WERI-Rb-1 (cell line): ENCODE results near the gene BRD9.
A peak's percentile ranks its signal among the peaks of the same experiment; 100 is the strongest.
"Not testable (repeated sequence)": the region's sequence is repeated elsewhere in the genome, so short reads cannot be mapped to it uniquely, and the experiment has no call there.

ENCODE experiments used
- DNase-seq: peaks from one replicate; pipeline ENCODE4 v3.0.0-alpha.2; 2020
- H3K27ac ChIP-seq: fragments of 250-450 bp; sonication (Bioruptor Pico); 2 replicates; pipeline ENCODE4 v1.5.1; 2020; ENCODE audit warnings: mild to moderate bottlenecking, moderate library complexity
- H3K27me3 ChIP-seq: fragments of 250-450 bp; sonication (Bioruptor Pico); 2 replicates; pipeline ENCODE4 v1.5.1; 2021; ENCODE audit warnings: mild to moderate bottlenecking, low read depth, moderate library complexity; ENCODE audit not compliant: insufficient read depth, severe bottlenecking
- H3K36me3 ChIP-seq: fragments of 250-450 bp; sonication (Bioruptor Pico); 2 replicates; pipeline ENCODE4 v1.5.1; 2020; ENCODE audit warnings: mild to moderate bottlenecking, moderate library complexity
- H3K4me3 ChIP-seq: 2 replicates; pipeline ENCODE4 v1.5.1; 2011; ENCODE audit warnings: low read depth, mild to moderate bottlenecking, control low read depth, low read length
- H3K9me3 ChIP-seq: fragments of 250-450 bp; sonication (Bioruptor Pico); 2 replicates; pipeline ENCODE4 v1.5.1; 2021; ENCODE audit warnings: mild to moderate bottlenecking, moderate library complexity; ENCODE audit not compliant: severe bottlenecking
- TF ChIP-seq, protein P1 (sequence below): IDR thresholded peaks from 2 replicates; pipeline ENCODE4 v1.5.1; 2011; ENCODE audit warnings: low read depth, mild to moderate bottlenecking, control low read depth, inconsistent platforms, low read length

The BRD9 gene

DNA sequence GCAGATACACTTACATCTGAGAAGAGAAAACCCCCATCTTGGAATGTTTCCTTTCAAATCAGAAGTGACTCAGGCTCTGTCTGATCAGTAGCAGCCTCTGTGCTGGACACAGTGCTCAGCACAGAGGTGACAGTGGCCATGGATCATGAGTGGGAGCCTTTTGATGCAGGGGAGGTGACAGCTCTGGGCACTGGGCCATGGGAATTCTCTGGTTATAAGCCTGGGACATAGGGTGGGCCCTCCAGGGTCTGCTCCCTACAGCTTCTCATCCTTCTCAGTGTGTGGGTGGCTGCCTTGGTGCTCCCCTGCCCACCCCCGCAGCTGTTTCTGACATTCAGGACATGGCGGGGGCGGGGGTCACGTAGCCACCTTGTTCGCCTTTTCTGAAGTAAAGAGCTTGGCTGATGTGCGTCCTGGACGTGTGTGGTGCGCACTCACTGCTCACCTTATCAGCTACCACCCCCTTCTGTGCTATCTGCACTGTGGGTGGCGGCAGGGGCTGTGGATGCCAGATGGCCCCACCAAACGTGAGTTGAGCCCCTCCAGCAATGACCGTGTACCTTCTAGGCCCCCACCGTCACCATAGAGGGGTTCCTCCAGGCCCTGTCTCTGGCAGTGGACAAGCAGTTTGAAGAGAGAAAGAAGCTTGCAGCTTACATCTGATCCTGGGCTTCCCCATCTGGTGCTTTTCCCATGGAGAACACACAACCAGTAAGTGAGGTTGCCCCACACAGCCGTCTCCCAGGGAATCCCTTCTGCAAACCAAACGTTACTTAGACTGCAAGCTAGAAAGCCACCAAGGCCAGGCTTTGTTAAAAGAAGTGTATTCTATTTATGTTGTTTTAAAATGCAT lies 24.1 kb upstream of the BRD9 start:
- H3K4me3 ChIP-seq, result no peak overlapping the region
- TF ChIP-seq, protein P1, sequence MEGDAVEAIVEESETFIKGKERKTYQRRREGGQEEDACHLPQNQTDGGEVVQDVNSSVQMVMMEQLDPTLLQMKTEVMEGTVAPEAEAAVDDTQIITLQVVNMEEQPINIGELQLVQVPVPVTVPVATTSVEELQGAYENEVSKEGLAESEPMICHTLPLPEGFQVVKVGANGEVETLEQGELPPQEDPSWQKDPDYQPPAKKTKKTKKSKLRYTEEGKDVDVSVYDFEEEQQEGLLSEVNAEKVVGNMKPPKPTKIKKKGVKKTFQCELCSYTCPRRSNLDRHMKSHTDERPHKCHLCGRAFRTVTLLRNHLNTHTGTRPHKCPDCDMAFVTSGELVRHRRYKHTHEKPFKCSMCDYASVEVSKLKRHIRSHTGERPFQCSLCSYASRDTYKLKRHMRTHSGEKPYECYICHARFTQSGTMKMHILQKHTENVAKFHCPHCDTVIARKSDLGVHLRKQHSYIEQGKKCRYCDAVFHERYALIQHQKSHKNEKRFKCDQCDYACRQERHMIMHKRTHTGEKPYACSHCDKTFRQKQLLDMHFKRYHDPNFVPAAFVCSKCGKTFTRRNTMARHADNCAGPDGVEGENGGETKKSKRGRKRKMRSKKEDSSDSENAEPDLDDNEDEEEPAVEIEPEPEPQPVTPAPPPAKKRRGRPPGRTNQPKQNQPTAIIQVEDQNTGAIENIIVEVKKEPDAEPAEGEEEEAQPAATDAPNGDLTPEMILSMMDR, result no peak
- DNase-seq, result peak; percentile 75
- peak overlapping the region; percentile 53 for H3K27ac ChIP-seq
- no peaks in the 10 kb centered on the region for H3K27me3 ChIP-seq
- no peaks in the 10 kb centered on the region for H3K9me3 ChIP-seq
- peaks cover 28% of the 10 kb centered on the region for H3K36me3 ChIP-seq

DNA sequence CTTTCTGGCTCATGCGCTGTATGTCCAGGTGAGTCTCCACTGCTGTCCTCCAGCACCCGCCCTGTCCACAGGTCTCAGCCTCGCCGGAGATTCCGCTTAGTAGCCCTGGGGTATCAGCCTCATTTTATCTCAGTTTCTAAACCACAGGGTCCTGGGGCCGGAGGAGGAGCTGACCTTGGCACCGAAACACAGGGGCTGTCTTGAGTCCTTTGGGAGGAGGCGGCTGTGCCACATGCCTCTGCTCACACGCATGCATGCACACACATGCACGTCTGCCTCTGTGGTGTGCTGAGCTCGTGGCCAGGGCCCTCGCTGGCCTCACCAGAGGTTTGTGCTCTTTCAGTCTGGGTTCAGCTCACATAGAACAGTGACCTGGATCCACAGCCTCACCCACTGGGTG lies 23.3 kb upstream of the BRD9 start:
- Histone ChIP-seq H3K36me3 (peaks cover 28% of the 10 kb centered on the region), H3K27ac (peak overlapping the region; percentile 53), H3K4me3 (no peak overlapping the region), H3K9me3 (no peaks in the 10 kb centered on the region), H3K27me3 (no peaks in the 10 kb centered on the region)
- TF ChIP-seq, protein P1, result no peak
- no peak for DNase-seq

DNA sequence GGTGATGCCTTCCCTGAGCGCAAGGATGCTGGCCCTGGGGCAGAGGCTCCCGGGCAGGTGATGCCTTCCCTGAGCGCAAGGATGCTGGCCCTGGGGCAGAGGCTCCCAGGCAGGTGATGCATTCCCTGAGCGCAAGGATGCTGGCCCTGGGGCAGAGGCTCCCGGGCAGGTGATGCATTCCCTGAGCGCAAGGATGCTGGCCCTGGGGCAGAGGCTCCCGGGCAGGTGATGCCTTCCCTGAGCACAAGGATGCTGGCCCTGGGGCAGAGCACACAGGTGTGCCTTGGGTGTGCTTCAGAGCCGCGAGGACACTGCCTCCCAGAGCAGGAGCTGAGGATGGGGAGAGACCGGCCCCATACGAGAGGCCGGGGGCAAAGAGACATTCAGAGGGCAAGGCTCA lies 22.7 kb upstream of the BRD9 start:
- peaks cover 33% of the 10 kb centered on the region for H3K36me3 ChIP-seq
- not testable (repeated sequence) for H3K4me3 ChIP-seq, H3K9me3 ChIP-seq, H3K27me3 ChIP-seq, DNase-seq, H3K27ac ChIP-seq

DNA sequence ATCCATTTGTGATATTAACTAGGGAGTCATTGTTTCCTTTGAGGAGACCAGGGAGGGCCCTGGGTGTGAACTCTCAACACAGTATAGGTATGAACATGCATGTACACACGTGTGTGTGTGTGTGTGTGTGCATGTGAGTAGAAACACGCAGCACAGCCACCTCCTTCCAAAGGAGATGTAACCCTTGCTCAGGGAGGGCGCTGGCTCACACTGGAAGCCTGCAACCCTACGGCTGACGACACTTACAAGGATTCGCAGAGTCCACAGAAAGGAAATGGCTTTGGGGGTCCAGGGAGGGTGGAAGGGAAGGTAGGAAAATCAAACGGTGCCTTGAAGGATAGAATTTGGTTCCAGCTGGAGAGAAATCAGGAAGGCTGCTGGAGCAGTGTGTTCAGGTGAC lies 22.0 kb upstream of the BRD9 start:
- H3K36me3 ChIP-seq, result peaks cover 40% of the 10 kb centered on the region
- H3K27ac ChIP-seq, result no peak overlapping the region
- H3K9me3 ChIP-seq, result no peaks in the 10 kb centered on the region
- no peak overlapping the region for H3K4me3 ChIP-seq
- no peaks in the 10 kb centered on the region for H3K27me3 ChIP-seq
- TF ChIP-seq, protein P1, result no peak
- DNase-seq, result no peak

DNA sequence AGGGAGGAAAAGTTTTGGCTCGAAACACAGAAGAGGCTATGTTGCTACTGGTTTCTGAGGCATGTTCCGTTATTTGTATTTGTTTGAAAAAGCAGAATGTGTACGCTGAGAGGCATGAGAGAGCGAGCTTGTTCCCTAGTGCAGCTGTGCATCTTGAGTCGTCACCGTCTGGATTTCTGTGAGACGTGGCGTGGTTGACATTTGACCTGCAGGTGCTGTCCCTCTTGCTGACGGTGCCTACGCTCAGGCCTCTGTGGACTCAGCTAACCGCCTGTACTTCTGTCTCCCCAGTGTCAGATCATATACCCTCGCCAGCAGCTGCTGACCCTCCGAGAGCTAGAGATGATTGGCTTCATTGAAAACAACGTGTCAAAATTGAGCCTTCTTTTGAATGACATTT lies 21.6 kb upstream of the BRD9 start:
- Histone ChIP-seq H3K27me3 (no peaks in the 10 kb centered on the region), H3K27ac (no peak overlapping the region), H3K4me3 (no peak overlapping the region), H3K9me3 (no peaks in the 10 kb centered on the region), H3K36me3 (peaks cover 43% of the 10 kb centered on the region)
- TF ChIP-seq, protein P1, result no peak
- no peak for DNase-seq

DNA sequence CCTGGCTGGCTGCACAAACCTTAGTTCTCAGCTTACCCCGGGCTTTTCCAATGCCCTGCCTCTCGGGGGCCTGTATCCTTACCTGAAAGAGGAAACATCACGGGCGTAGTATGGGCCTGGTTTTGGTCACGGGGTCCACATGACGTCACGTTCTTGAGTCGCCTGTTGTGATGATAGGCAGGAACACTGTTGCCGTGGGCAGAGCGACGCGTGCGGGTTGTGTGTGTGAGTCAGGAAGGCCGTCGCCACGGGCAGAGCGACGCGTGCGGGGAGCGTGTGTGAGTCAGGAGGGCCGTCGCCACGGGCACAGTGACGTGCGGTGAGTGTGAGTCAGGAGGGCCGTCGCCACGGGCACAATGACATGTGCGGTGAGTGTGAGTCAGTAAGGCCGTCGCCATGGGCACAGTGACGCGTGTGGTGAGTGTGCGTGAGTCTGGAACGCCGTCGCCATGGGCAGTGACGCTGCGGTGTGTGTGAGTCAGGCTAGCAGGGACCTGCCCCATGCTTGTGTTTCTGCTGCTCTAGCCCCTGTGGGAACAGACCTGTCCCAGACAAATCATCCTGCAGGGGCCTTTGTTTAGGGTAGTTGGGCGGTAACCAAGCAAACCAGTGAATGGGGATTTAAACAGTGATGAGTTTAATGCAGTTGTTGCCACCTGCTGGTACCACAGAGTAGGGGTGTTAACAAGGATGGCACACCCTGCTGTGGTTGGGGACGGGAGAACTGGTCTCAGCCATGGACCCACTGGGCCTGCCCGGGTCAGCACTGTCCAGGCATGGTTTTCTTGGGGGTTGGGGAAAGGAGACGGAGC lies 19.9 kb upstream of the BRD9 start:
- no peak for DNase-seq
- H3K9me3 ChIP-seq, result no peaks in the 10 kb centered on the region
- peaks cover 55% of the 10 kb centered on the region for H3K36me3 ChIP-seq
- no peaks in the 10 kb centered on the region for H3K27me3 ChIP-seq
- no peak overlapping the region for H3K27ac ChIP-seq
- no peak overlapping the region for H3K4me3 ChIP-seq
- TF ChIP-seq, protein P1, result peak; percentile 38; the same call in 1 of the 2 replicates
